Mesodermal cell (in vitro differentiated cells): Measurements from ENCODE around the gene GPX2.

ENCODE experiments used
- H3K27ac ChIP-seq: 2 replicates; pipeline ENCODE4 v1.7.0; 2013; ENCODE audit warnings: mild to moderate bottlenecking, low read depth, low read length, moderate library complexity; ENCODE audit not compliant: severe bottlenecking
- H3K36me3 ChIP-seq: 2 replicates; pipeline ENCODE4 v1.7.1; 2013; ENCODE audit warnings: mild to moderate bottlenecking, low read length, moderate library complexity; ENCODE audit not compliant: control insufficient read depth, insufficient read depth
- H3K4me1 ChIP-seq: one replicate; pipeline ENCODE4 v1.7.1; 2013; ENCODE audit warnings: mild to moderate bottlenecking, low read length; ENCODE audit not compliant: insufficient read depth, control insufficient read depth, poor library complexity, severe bottlenecking
- H3K4me3 ChIP-seq: 2 replicates; pipeline ENCODE4 v1.7.0; 2013; ENCODE audit warnings: low read length, control low read depth, mild to moderate bottlenecking; ENCODE audit not compliant: insufficient read depth, poor library complexity, severe bottlenecking; ENCODE audit errors: extremely low read depth
- H3K9me3 ChIP-seq: 2 replicates; pipeline ENCODE4 v1.7.1; 2013; ENCODE audit warnings: mild to moderate bottlenecking, low read length, moderate library complexity; ENCODE audit not compliant: control insufficient read depth
- WGBS, 2 experiments: methylation state at CpG; one replicate each; pipeline ENCODE4 v1.1.5; 2013; ENCODE audit warnings: missing lambda C conversion rate in 2 of 2; ENCODE audit not compliant: insufficient coverage in 2 of 2; 5-methylcytosine and 5-hydroxymethylcytosine counted together

The GPX2 gene

DNA sequence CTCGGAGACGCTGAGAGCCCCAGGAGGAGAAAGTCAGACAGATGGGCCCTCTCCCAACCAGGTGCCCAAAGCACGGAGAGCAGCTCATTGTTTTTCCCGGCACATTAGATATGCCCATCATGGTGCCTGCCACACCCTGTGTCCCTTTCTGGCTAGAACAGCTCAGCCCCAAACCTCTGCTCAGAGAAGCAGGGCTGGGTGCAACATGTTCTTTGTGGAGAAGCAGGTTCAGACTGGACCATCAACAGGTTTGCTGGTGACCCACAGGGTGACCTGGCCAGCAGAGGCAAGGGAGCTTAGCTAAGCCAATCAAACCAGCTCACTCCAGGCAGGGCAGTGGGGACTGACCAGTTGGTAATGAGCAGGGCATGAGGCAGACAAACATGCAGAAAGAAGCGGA, 16.2 kb upstream of the GPX2 start:
- Histone ChIP-seq H3K9me3 (no peaks in the 10 kb centered on the region), H3K36me3 (peaks cover 3% of the 10 kb centered on the region), H3K4me3 (no peak overlapping the region), H3K27ac (no peak overlapping the region), H3K4me1 (peaks cover 4% of the 10 kb centered on the region)
- WGBS, 2 experiments = 87 to 90% methylated on average over 5 of the region's 5 CpGs

DNA sequence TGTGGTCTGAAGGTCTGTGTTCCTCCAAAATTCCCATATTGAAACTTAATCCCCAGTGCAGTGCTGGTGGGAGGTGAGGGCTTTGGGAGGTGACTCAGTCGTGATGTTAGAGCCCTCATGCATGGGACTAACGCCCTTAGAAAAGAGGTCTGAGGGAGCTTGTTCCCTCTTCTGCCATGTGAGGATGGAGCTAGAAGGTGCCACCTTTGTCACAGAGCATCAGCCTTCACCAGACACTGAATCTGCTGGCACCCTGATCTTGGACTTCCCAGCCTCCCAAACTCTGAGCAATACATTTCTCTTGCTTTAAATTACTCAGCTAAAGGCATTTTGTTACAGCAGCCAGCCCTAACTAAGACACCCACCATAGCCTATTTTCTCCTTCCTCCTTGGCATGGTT, 15.7 kb upstream of the GPX2 start:
- no peaks in the 10 kb centered on the region for H3K9me3 ChIP-seq
- peaks cover 4% of the 10 kb centered on the region for H3K4me1 ChIP-seq
- no peak overlapping the region for H3K4me3 ChIP-seq
- no peak overlapping the region for H3K27ac ChIP-seq
- H3K36me3 ChIP-seq = peaks cover 3% of the 10 kb centered on the region
- 80% methylated on average over 1 to 2 of the region's 2 CpGs for WGBS, 2 experiments

DNA sequence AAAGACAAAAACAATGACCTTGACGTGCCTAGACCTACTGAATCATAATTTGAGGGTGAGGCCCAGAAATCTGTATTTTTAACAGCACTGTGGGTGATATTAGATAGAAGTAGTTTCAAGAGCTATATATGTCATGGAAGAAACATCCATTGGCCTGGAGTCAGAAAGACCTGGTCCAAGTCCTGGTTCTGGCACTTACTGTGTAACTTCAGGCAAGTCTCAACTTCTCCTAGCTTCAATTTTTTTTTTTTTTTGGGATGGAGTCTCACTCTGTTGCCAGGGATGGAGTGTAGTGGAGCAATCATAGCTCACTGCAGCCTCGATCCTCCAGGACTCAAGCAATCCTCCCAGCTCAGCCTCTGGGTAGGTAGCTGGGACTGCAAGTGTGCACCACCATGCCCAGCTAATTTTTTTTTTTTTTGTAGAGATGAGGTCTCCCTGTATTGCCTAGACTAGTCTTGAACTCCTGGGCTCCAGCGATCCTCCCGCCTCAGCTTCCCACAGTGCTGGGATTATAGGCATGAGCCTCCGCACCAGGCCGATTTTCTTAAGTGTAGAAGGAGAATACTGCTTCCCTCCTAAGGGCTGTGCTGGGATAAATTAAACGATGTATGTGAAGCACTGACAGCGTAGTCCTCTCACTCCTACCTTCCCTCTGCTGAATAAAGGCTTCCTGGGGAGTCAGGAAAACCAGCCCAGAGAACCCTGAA, 14.3 kb upstream of the GPX2 start:
- peaks cover 4% of the 10 kb centered on the region for H3K4me1 ChIP-seq
- no peaks in the 10 kb centered on the region for H3K9me3 ChIP-seq
- 91 to 92% methylated on average over 6 to 7 of the region's 8 CpGs for WGBS, 2 experiments
- peaks cover 6% of the 10 kb centered on the region for H3K36me3 ChIP-seq
- H3K27ac ChIP-seq = no peak overlapping the region
- H3K4me3 ChIP-seq = no peak overlapping the region

DNA sequence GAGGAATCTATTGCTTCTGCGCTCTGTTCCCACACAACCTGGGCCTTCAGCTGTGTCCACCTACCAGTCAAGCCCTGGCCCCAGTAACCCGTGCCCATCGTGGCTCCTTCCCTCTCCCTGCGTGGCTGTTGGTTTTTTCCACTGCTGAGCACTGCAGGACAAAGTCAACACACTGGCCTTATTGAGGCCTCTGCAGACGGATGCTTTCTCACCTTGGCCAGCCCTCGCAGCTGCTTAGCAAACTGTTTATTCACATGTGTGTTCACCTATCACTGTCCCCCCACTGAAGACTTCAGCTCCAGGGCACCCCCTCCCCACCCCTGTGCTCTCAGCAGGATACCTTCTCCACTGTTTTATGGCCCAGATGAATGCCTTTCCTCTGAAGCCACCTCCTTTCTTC, 12.8 kb upstream of the GPX2 start:
- Histone ChIP-seq H3K27ac (no peak overlapping the region), H3K9me3 (no peaks in the 10 kb centered on the region), H3K36me3 (peaks cover 6% of the 10 kb centered on the region), H3K4me3 (no peak overlapping the region), H3K4me1 (no peaks in the 10 kb centered on the region)
- WGBS, 2 experiments = 67 to 70% methylated on average over 6 of the region's 6 CpGs

DNA sequence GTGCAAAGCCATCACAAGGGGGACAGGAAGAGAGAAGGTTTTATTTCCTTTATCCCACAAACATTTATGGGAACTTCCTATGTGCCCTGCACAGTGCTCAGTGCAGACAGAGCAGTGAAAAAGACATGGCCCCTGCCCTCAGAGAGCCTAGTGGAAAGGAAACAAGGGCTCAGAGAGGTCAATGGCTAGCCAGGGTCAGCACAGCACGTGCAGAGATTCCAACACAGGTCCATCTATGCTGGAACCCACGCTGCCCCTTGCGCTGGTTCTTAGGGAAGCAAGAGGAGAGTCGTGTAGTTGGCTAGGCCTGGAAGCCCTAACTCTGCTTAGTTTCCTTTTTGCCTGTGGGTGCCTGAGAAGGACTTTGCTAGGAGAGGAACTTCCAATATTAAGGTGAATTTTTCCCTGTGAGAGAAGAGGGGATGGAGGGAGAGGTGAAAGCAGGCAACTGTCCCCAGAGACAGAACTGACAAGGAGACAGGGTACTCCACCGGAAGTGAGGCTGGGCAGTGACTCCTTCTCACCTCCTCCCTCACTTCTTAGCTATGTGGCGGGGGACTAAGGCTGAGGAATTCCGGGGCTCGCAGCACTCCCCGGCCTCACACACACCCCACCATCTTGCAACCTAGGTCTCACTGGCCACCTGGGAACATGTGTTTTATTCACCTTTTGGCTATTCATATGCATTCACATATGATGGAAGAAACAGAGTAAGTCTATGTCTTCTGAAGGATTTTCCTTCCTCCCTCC, 12.1 kb upstream of the GPX2 start:
- no peaks in the 10 kb centered on the region for H3K9me3 ChIP-seq
- 77 to 90% methylated on average over 4 to 5 of the region's 9 CpGs for WGBS, 2 experiments
- H3K27ac ChIP-seq = no peak overlapping the region
- H3K36me3 ChIP-seq = peaks cover 6% of the 10 kb centered on the region
- H3K4me1 ChIP-seq = no peaks in the 10 kb centered on the region
- H3K4me3 ChIP-seq = no peak overlapping the region

DNA sequence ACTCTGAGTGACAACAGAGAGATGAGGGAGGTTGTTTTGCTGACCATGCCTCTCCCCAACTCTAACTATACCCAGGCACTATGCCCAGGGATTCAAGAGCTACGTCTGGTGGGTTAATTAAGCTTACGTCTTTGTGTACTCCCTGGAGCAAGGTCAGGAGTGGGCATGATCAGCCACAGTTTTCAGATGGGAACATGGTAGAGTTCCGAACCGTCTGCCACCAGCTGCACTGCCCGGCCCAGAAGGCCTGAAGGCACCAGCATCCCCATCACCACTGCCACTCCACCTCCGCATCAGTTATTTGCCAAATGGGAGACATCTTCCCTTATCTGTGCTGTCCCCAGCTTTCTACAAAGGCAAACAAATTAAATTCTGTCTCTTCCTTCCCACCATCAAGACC, 11.1 kb upstream of the GPX2 start:
- 80 to 96% methylated on average over 5 to 6 of the region's 6 CpGs for WGBS, 2 experiments
- H3K27ac ChIP-seq = no peak overlapping the region
- no peaks in the 10 kb centered on the region for H3K4me1 ChIP-seq
- H3K4me3 ChIP-seq = no peak overlapping the region
- H3K9me3 ChIP-seq = no peaks in the 10 kb centered on the region
- H3K36me3 ChIP-seq = peaks cover 3% of the 10 kb centered on the region

DNA sequence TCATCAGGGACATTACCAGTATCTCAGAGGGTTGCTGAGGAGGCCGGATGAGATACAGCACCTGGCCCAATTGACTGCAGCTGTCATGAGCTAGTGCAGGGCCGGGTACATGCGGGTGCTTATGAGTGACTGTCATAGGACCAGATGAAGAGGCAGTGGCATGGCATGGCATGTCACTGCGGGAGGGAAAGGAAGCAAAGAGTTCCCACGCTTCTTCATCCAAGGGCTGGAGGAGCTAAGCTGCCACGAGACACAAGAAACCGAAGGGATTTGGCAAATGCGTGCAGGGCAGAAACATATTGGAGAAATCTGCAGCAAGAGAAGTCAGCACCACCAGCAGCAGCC, 10.7 kb upstream of the GPX2 start:
- Histone ChIP-seq H3K36me3 (peaks cover 6% of the 10 kb centered on the region), H3K4me3 (no peak overlapping the region), H3K9me3 (no peaks in the 10 kb centered on the region), H3K4me1 (no peaks in the 10 kb centered on the region), H3K27ac (no peak overlapping the region)
- WGBS, 2 experiments = 94 to 96% methylated on average over 6 to 8 of the region's 8 CpGs

DNA sequence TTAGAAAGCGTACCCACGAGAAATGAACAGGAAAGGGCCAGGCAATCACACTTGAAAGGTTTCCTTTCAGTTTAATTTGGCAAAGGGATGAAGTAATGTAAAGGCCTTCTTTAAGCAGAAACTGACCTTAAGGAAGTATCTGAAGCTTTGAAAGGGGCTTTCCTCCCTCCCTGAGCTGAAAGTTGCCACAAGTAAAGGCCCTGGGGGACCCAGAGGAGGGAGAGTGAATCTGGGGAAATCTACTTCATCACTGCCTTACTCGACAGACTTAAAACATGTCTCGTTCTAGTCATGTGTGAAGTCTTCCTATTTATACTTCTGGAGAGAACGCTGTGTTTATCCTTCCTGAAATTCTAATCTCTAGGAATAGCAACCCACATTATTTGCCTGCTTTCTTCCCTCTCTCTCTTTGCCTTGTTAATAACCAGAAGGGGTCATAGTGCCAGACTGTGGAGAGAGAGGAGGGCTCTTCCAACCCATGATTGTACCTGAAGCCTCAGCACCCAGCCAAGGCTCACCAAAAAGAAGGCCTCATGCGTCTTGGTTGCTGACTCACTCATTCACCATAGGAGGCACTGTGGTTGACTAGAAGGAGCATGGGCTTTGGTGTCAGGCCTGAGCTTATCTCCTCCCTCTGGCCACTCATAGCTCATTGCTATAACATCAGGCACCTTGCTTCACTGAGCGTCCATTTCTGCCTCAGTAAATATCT, 10.2 kb upstream of the GPX2 start:
- peaks cover 11% of the 10 kb centered on the region for H3K36me3 ChIP-seq
- 85 to 94% methylated on average over 5 to 7 of the region's 7 CpGs for WGBS, 2 experiments
- no peak overlapping the region for H3K4me3 ChIP-seq
- no peaks in the 10 kb centered on the region for H3K9me3 ChIP-seq
- no peak overlapping the region for H3K27ac ChIP-seq
- H3K4me1 ChIP-seq = no peaks in the 10 kb centered on the region

DNA sequence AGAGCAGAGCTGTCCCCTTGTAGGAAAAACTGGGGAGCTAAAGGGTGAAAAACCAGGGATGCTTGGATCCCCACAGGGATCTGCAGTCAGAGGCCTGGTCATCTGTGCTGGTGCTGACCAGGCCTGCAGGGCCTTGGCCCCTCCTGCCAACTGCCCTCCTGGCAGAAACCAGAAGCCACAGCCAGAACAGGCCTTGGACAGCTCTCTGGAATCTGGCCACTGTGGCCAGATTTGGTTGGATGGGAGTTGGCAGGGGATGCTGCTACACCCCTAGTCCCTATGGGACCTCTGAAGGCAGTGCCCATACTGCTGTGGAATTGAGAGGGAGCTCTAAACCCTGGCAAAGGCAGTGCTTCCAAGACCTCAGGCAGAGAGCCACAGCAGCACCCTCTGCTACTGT, 9.2 kb upstream of the GPX2 start:
- H3K4me1 ChIP-seq = no peaks in the 10 kb centered on the region
- no peak overlapping the region for H3K4me3 ChIP-seq
- peaks cover 21% of the 10 kb centered on the region for H3K36me3 ChIP-seq
- H3K9me3 ChIP-seq = no peaks in the 10 kb centered on the region
- no peak overlapping the region for H3K27ac ChIP-seq

DNA sequence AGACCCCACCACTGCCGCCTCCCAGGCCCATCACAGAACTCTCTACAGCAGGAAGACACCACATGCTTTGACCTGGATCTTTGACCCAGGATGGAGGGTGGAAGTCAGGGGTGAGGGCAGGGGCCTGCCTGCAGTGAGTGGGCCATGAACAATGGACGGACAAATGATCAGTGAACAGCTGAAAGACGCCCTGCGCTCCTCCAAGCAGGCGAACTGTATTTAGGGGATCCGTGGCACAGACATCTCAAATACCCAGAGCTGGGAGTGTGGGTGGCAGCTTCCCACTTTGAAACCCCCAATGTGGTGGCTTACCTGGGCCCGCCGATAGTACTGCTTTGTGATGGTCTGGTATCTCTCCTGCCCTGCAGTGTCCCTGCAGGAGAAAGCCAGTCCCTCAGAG, 8.7 kb upstream of the GPX2 start:
- Histone ChIP-seq H3K27ac (no peak overlapping the region), H3K4me3 (no peak overlapping the region), H3K4me1 (no peaks in the 10 kb centered on the region), H3K9me3 (no peaks in the 10 kb centered on the region), H3K36me3 (peaks cover 25% of the 10 kb centered on the region)
- 91 to 100% methylated on average over 5 to 8 of the region's 8 CpGs for WGBS, 2 experiments

DNA sequence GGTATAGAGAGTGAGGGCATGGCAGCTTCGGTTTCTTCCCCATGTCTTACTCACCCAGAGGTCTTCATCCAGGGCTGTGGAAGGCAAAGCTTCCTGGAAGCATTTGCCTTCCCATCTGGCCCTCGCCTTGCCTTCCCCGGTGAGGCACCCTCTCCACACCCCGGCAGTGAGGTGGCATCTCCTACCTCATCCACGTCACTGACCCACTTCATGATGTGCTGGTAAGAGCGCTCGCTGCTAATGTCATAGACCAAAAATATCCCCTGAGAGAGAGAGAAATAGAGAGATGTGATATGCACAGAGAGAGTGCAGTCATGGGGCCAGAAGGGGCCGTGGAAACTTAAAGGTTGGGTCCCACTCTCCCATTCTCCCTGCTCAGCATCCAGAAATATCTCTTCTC, 8.3 kb upstream of the GPX2 start:
- H3K4me3 ChIP-seq = no peak overlapping the region
- H3K9me3 ChIP-seq = no peaks in the 10 kb centered on the region
- WGBS, 2 experiments = 93 to 96% methylated on average over 5 of the region's 8 CpGs
- H3K27ac ChIP-seq = no peak overlapping the region
- peaks cover 25% of the 10 kb centered on the region for H3K36me3 ChIP-seq
- H3K4me1 ChIP-seq = no peaks in the 10 kb centered on the region
